HepG2 (cell line): ENCODE data around the gene FAM200B. TPM values are rescaled to one million over a fixed set of nuclear protein-coding genes. Genes with fewer than 3 reads are reported as not detected.

ENCODE experiments used
- KDM3A ChIP-seq: IDR thresholded peaks from 2 replicates; pipeline ENCODE4 v1.6.1; 2018; ENCODE audit warnings: low read depth, missing compliant biosample characterization
- MXI1 ChIP-seq: IDR thresholded peaks from 3 replicates; pipeline ENCODE4 v1.6.1; 2012; ENCODE audit warnings: low read depth, low read length, inconsistent platforms, borderline replicate concordance
- NCOA1 ChIP-seq: sonication (generic); formaldehyde crosslinking; IDR thresholded peaks from 2 replicates; pipeline ENCODE4 v1.9.0; 2021; ENCODE audit warnings: missing genetic modification reagents
- POLR2AphosphoS2 ChIP-seq: IDR thresholded peaks from 2 replicates; pipeline ENCODE4 v1.6.1; 2011; ENCODE audit warnings: low read depth, low read length, improper control_type of control experiment
- RFX5 ChIP-seq: IDR thresholded peaks from 2 replicates; pipeline ENCODE4 v1.6.1; 2011; ENCODE audit warnings: low read depth, low read length, improper control_type of control experiment
- ZBTB3 ChIP-seq: sonication (generic); formaldehyde crosslinking; IDR thresholded peaks from 2 replicates; pipeline ENCODE4 v1.4.0; 2020; ENCODE audit warnings: low read depth, mild to moderate bottlenecking, moderate library complexity, missing genetic modification reagents, borderline replicate concordance
- ZNF225 ChIP-seq: sonication (generic); formaldehyde crosslinking; IDR thresholded peaks from 2 replicates; pipeline ENCODE4 v1.4.0; 2020; ENCODE audit warnings: mild to moderate bottlenecking, missing genetic modification reagents
- ZNF263 ChIP-seq: sonication (generic); formaldehyde crosslinking; IDR thresholded peaks from 2 replicates; pipeline ENCODE4 v1.4.0; 2020; ENCODE audit warnings: missing genetic modification reagents
- ZNF296 ChIP-seq: sonication (generic); formaldehyde crosslinking; conservative IDR thresholded peaks from 2 replicates; pipeline ENCODE4 v1.5.0; 2020; ENCODE audit warnings: mild to moderate bottlenecking, missing genetic modification reagents
- ZNF678 ChIP-seq: sonication (generic); formaldehyde crosslinking; IDR thresholded peaks from 2 replicates; pipeline ENCODE4 v1.4.0; 2020; ENCODE audit warnings: mild to moderate bottlenecking, missing genetic modification reagents
- ZNF761 ChIP-seq: sonication (generic); formaldehyde crosslinking; conservative IDR thresholded peaks from 2 replicates; pipeline ENCODE4 v1.4.0; 2020; ENCODE audit warnings: mild to moderate bottlenecking, missing genetic modification reagents
- polyA plus RNA-seq, 8 experiments: library from polyadenylated mRNA; depleted of rRNA in 3 of 8; stranded (reverse) in 7 of 8; unstranded in 1 of 8; fragments of >200 nt; fragmentation: Illumina TruSeq in 4 of 8; extraction: Trizol in 4 of 8; gene quantifications; 2 replicates each; pipeline versions ENCODE4 v1.2.1 to v1.2.3, GENCODE V29; 2011 to 2016; ENCODE audit warnings: low read depth in 4 of 8, missing spikeins in 1 of 8, mixed read lengths in 1 of 8; ENCODE audit not compliant: insufficient read depth in 1 of 8
- total RNA-seq, 5 experiments: library from RNA; depleted of rRNA; stranded (reverse); fragments of >200 nt; fragmentation: Illumina TruSeq; extraction: Trizol; gene quantifications; 2 replicates each; pipeline ENCODE4 v1.2.3, GENCODE V29; 2016; ENCODE audit warnings: low read depth in 1 of 5
- TF ChIP-seq, protein P1 (sequence below): sonication (generic); formaldehyde crosslinking; conservative IDR thresholded peaks from 2 replicates; pipeline ENCODE4 v1.4.0; 2020; ENCODE audit warnings: missing genetic modification reagents
- TF ChIP-seq, protein P2 (sequence below): IDR thresholded peaks from 2 replicates; pipeline ENCODE4 v1.6.1; 2018; ENCODE audit warnings: missing genetic modification reagents, mild to moderate bottlenecking, missing compliant biosample characterization
- TF ChIP-seq, protein P3 (sequence below): IDR thresholded peaks from 2 replicates; pipeline ENCODE4 v1.6.1; 2016; ENCODE audit warnings: missing genetic modification reagents, missing compliant biosample characterization
- TF ChIP-seq, protein P4 (sequence below): sonication (generic); formaldehyde crosslinking; IDR thresholded peaks from 2 replicates; pipeline ENCODE4 v1.4.0; 2020; ENCODE audit warnings: mild to moderate bottlenecking, missing genetic modification reagents
- TF ChIP-seq, protein P5 (sequence below): sonication (generic); formaldehyde crosslinking; IDR thresholded peaks from 2 replicates; pipeline ENCODE4 v1.8.1; 2023; ENCODE audit warnings: mild to moderate bottlenecking, inconsistent platforms, moderate library complexity, missing genetic modification reagents, borderline replicate concordance
- TF ChIP-seq, protein P6 (sequence below): sonication (generic); formaldehyde crosslinking; IDR thresholded peaks from 2 replicates; pipeline ENCODE4 v1.8.0; 2022; ENCODE audit warnings: missing genetic modification reagents, mild to moderate bottlenecking, moderate library complexity, borderline replicate concordance
- TF ChIP-seq, protein P7 (sequence below): sonication (generic); formaldehyde crosslinking; IDR thresholded peaks from 2 replicates; pipeline ENCODE4 v1.5.1; 2020; ENCODE audit warnings: mild to moderate bottlenecking, missing genetic modification reagents, moderate library complexity

Gene FAM200B
- total and polyA plus RNA-seq, 2 of the 13 experiments (the other 11 are each of a cell fraction or from before 2014, with no cell fraction given), result 25.6 to 41.8 TPM

DNA sequence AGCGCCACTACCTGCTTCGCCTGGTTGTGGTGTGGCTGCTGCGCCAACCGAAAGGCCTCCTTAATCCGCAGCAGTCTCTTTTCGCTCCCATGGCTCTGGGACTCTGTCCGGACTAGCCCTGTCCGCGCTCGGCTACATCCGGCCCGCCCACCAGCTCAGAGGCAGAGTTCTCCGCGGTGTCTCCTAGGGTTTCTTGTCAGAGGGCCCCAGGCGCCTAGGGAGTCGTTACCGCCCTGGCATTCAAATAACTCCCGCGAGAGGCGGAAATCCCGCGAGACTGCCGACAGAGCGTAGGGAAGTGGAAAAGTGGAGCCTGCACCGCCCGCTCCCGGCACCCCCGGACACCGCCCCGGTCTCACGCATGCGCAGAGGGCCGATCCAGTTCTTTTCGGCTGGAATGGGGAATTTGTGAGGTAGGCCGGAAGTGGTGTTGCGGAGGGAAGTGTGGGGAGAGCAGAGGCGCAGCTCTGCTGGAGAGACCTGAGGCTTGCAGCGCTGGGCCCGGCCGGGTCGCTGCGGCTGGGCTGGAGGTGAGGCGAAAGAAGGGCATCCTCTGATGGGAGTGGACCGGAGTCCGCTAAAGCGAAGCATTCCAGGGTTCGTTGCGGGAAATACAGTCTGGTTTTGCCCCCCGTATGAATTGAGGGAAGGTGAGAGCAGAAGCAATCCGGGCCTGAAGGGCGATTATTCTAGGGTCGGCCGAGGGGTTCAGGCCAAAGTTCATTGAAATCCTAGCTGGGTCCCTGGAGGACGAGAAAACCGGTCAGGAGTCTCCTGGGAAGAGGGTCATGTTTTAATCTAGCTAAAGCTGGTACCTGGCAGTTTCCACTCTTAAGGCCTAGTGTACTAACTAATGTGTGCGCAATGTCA is at the start of gene FAM200B (continued):
- TF ChIP-seq, protein P1, sequence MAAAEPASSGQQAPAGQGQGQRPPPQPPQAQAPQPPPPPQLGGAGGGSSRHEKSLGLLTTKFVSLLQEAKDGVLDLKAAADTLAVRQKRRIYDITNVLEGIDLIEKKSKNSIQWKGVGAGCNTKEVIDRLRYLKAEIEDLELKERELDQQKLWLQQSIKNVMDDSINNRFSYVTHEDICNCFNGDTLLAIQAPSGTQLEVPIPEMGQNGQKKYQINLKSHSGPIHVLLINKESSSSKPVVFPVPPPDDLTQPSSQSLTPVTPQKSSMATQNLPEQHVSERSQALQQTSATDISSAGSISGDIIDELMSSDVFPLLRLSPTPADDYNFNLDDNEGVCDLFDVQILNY, result peak; percentile 99
- peak; percentile 72; the same call in 1 of the 2 replicates for TF ChIP-seq KDM3A (CRISPR knock-in tag)
- TF ChIP-seq, protein P2, sequence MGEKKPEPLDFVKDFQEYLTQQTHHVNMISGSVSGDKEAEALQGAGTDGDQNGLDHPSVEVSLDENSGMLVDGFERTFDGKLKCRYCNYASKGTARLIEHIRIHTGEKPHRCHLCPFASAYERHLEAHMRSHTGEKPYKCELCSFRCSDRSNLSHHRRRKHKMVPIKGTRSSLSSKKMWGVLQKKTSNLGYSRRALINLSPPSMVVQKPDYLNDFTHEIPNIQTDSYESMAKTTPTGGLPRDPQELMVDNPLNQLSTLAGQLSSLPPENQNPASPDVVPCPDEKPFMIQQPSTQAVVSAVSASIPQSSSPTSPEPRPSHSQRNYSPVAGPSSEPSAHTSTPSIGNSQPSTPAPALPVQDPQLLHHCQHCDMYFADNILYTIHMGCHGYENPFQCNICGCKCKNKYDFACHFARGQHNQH (CRISPR knock-in tag), result peak; percentile 60; the same call in 1 of the 2 replicates
- no peak for TF ChIP-seq ZBTB3
- no peak for TF ChIP-seq ZNF296 (CRISPR knock-in tag)
- TF ChIP-seq ZNF225, result peak; percentile 59; the same call in 1 of the 2 replicates
- TF ChIP-seq, protein P3, sequence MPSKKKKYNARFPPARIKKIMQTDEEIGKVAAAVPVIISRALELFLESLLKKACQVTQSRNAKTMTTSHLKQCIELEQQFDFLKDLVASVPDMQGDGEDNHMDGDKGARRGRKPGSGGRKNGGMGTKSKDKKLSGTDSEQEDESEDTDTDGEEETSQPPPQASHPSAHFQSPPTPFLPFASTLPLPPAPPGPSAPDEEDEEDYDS (CRISPR knock-in tag), result peak; percentile 81
- no peak; the same call in 1 of the 2 replicates for TF ChIP-seq ZNF263 (CRISPR knock-in tag)
- peak; percentile 99 for TF ChIP-seq MXI1
- TF ChIP-seq, protein P4, sequence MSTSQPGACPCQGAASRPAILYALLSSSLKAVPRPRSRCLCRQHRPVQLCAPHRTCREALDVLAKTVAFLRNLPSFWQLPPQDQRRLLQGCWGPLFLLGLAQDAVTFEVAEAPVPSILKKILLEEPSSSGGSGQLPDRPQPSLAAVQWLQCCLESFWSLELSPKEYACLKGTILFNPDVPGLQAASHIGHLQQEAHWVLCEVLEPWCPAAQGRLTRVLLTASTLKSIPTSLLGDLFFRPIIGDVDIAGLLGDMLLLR (CRISPR knock-in tag), result peak; percentile 82; the same call in 1 of the 2 replicates
- no peak for TF ChIP-seq ZNF761 (CRISPR knock-in tag)
- TF ChIP-seq, protein P5, sequence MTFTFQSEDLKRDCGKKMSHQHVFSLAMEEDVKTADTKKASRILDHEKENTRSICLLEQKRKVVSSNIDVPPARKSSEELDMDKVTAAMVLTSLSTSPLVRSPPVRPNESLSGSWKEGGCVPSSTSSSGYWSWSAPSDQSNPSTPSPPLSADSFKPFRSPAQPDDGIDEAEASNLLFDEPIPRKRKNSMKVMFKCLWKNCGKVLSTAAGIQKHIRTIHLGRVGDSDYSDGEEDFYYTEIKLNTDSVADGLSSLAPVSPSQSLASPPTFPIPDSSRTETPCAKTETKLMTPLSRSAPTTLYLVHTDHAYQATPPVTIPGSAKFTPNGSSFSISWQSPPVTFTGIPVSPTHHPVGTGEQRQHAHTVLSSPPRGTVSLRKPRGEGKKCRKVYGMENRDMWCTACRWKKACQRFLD (CRISPR knock-in tag), result peak; percentile 82; the same call in 1 of the 2 replicates
- 0 out of 2 replicates have a peak, but pooled peaks have one; percentile 52 for TF ChIP-seq NCOA1 (CRISPR knock-in tag)
- no peak for TF ChIP-seq POLR2AphosphoS2
- TF ChIP-seq, protein P6, sequence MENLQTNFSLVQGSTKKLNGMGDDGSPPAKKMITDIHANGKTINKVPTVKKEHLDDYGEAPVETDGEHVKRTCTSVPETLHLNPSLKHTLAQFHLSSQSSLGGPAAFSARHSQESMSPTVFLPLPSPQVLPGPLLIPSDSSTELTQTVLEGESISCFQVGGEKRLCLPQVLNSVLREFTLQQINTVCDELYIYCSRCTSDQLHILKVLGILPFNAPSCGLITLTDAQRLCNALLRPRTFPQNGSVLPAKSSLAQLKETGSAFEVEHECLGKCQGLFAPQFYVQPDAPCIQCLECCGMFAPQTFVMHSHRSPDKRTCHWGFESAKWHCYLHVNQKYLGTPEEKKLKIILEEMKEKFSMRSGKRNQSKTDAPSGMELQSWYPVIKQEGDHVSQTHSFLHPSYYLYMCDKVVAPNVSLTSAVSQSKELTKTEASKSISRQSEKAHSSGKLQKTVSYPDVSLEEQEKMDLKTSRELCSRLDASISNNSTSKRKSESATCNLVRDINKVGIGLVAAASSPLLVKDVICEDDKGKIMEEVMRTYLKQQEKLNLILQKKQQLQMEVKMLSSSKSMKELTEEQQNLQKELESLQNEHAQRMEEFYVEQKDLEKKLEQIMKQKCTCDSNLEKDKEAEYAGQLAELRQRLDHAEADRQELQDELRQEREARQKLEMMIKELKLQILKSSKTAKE (CRISPR knock-in tag), result no peak
- no peak for TF ChIP-seq RFX5
- TF ChIP-seq, protein P7, sequence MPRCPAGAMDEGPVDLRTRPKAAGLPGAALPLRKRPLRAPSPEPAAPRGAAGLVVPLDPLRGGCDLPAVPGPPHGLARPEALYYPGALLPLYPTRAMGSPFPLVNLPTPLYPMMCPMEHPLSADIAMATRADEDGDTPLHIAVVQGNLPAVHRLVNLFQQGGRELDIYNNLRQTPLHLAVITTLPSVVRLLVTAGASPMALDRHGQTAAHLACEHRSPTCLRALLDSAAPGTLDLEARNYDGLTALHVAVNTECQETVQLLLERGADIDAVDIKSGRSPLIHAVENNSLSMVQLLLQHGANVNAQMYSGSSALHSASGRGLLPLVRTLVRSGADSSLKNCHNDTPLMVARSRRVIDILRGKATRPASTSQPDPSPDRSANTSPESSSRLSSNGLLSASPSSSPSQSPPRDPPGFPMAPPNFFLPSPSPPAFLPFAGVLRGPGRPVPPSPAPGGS (CRISPR knock-in tag), result peak; percentile 90
- 0 out of 2 replicates have a peak, but pooled peaks have one; percentile 67 for TF ChIP-seq ZNF678 (CRISPR knock-in tag)
